Psoas muscle (tissue), 8 donors: ENCODE results near the gene PSAP. TPM values are rescaled to one million over a fixed set of nuclear protein-coding genes. Genes with fewer than 3 reads are reported as not detected.

Experiments used
- ATAC-seq, 4 donors: fragments of 200-7000 bp; cut with Tn5 transposase; one replicate each; pipeline ENCODE4 v1.9.1; 2020; ENCODE audit warnings: moderate library complexity in 3 of 4, mild to moderate bottlenecking in 2 of 4
- DNase-seq, 2 donors: peaks; one replicate each; pipeline ENCODE4 v3.0.0-alpha.2; 2020
- H3K27ac ChIP-seq: fragments of 200-600 bp; one replicate; pipeline ENCODE4 v1.8.0; 2022
- H3K27me3 ChIP-seq, 3 donors: fragments of 200-600 bp in 1 of 3; one replicate each; pipeline versions ENCODE4 v1.6.1 to v1.8.0; 2013 to 2022; ENCODE audit warnings: low read length in 2 of 3, mild to moderate bottlenecking in 2 of 3, moderate library complexity in 1 of 3; ENCODE audit not compliant: insufficient read depth in 3 of 3
- H3K36me3 ChIP-seq, 2 donors: fragments of 200-600 bp in 1 of 2; one replicate each; pipeline versions ENCODE4 v1.6.1 to v1.8.0; 2013 to 2022; ENCODE audit warnings: low read depth in 1 of 2, mild to moderate bottlenecking in 1 of 2, moderate library complexity in 1 of 2; ENCODE audit not compliant: insufficient read depth in 1 of 2
- H3K4me1 ChIP-seq: fragments of 200-600 bp; one replicate; pipeline ENCODE4 v1.8.0; 2022
- H3K4me3 ChIP-seq: fragments of 200-600 bp; one replicate; pipeline ENCODE4 v1.8.0; 2022; ENCODE audit warnings: mild to moderate bottlenecking
- H3K9me3 ChIP-seq: fragments of 200-600 bp; one replicate; pipeline ENCODE4 v1.8.0; 2022
- WGBS, 3 donors: extraction: QIAGEN DNeasy Blood & Tissue Kit; methylation state at CpG; one replicate each; pipeline versions ENCODE4 v1.1.6 to v1.1.7; 2013; 5-methylcytosine and 5-hydroxymethylcytosine counted together
- intact Hi-C, 2 donors: fragments of 100-400 bp; cut with DNase I; formaldehyde crosslinking; loops; one replicate each; pipeline versions ENCODE4 v1.11.0 to v1.14.2; 2022
- polyA plus RNA-seq, 3 donors: library from polyadenylated mRNA; stranded (reverse); fragments of 200-250 nt; gene quantifications; one replicate each; pipeline ENCODE4 v1.2.3, GENCODE V29; 2013
- total RNA-seq, 4 donors: library from RNA; stranded (reverse); fragmentation: NEBNext Ultra II Directional in 2 of 4; extraction: Animal tissue kit (Norgen Biotek cat#: 25700) in 2 of 4; gene quantifications; one replicate each; pipeline versions ENCODE4 v1.2.1 to v1.2.4, GENCODE V29; 2021 to 2023
- TF ChIP-seq, protein P1 (sequence below): fragments of 200-600 bp; IDR thresholded peaks from one replicate; pipeline ENCODE4 v1.8.0; 2022; ENCODE audit warnings: antibody characterized with exemption
- donor health status: healthy with polysubstance abuse.
- donor health status: DM: no; HTN: no; CAD: no; lungs with moderate emphysema.
- donor health status: Bipolar disorder and iron deficiency.
- donor health status: healthy.
- donor health status: DM: yes; HTN: yes; CAD: no.
- donor health status: DM: no; HTN: no; CAD: no.
- donor health status: DM: no; HTN: no; CAD: no.
- donor health status: DM: yes; HTN: yes; CAD: no.

Gene PSAP
- total and polyA plus RNA-seq, 7 donors = 634 to 1,725 (median 1,049) TPM

DNA sequence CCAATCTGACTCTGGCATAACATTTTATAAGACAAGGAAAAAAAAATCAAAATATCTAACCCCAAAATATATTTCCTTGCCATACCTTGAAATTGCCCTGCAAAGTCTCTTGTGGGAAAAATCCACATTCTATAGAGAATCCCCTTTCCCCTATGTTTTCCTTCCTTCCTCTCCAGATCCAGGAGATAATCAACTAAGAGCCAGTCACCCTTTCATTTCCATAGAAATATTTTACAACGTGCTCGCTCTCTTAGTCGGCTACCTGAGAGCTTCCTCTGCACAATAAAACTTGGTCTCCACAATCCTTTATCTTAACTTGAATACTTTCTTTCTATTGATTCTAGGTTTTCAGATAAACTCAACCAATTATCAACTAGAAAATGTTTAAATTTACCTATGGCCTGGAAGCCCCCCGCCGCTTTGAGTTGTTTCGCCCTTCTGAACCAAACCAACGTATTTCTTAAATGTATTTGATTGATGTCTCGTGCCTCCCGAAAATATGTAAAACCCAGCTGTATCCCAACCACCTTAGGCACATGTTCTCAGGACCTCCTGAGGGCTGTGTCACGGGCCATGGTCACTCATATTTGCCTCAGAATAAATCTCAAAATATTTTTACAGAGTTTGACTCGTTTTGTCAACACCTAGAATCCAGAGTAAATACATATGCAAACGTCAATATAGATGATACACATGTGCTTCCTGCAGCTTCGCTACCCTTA lies 869 bp downstream of the PSAP start:
- WGBS, 3 donors = 2 to 4% (median 4%) methylated on average over 13 of the region's 13 CpGs

DNA sequence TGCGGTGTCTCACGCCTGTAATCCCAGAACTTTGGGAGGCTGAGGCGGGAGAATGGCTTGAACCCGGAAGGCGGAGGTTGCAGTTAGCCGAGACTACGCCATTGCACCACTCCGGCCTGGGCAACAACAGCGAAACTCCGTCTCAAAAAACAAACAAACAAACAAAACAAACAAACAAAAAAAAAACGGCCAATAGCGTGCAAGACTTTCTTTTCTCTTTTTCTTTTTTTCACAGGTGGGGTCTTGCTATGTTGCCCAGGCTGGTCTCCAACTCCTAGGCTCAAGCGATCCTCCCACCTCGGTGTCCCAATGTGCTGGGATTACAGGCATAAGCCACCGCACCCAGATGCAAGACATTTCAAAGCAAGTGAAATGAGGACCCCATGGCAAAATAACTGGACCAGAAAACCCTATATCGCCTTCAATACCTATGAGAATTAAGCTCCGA lies 1.6 kb downstream of the PSAP start:
- peak overlapping the region; percentile 82 for H3K4me3 ChIP-seq
- H3K4me1 ChIP-seq = peaks cover 39% of the 10 kb centered on the region
- DNase-seq (no peak), ATAC-seq (no peak)
- H3K36me3 ChIP-seq = no peaks in the 10 kb centered on the region
- intact Hi-C loops = no loop called here
- TF ChIP-seq, protein P1, sequence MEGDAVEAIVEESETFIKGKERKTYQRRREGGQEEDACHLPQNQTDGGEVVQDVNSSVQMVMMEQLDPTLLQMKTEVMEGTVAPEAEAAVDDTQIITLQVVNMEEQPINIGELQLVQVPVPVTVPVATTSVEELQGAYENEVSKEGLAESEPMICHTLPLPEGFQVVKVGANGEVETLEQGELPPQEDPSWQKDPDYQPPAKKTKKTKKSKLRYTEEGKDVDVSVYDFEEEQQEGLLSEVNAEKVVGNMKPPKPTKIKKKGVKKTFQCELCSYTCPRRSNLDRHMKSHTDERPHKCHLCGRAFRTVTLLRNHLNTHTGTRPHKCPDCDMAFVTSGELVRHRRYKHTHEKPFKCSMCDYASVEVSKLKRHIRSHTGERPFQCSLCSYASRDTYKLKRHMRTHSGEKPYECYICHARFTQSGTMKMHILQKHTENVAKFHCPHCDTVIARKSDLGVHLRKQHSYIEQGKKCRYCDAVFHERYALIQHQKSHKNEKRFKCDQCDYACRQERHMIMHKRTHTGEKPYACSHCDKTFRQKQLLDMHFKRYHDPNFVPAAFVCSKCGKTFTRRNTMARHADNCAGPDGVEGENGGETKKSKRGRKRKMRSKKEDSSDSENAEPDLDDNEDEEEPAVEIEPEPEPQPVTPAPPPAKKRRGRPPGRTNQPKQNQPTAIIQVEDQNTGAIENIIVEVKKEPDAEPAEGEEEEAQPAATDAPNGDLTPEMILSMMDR = no peak
- H3K9me3 ChIP-seq = no peaks in the 10 kb centered on the region
- 74 to 88% (median 78%) methylated on average over 17 of the region's 17 CpGs for WGBS, 3 donors
- peak overlapping the region; percentile 97 for H3K27ac ChIP-seq
- no peaks in the 10 kb centered on the region for H3K27me3 ChIP-seq

More for the DNA sequence above, 869 bp downstream of the PSAP start:
- ATAC-seq = no peak
- H3K9me3 ChIP-seq = no peaks in the 10 kb centered on the region
- peaks cover 33% of the 10 kb centered on the region for H3K4me1 ChIP-seq
- no peaks in the 10 kb centered on the region for H3K27me3 ChIP-seq
- no peak for DNase-seq
- intact Hi-C loops = no loop called here
- H3K27ac ChIP-seq = peak overlapping the region; percentile 97
- peak overlapping the region; percentile 82 for H3K4me3 ChIP-seq
- TF ChIP-seq, protein P1 = no peak
- H3K36me3 ChIP-seq = no peaks in the 10 kb centered on the region

GRCh38 chr10:71848325-71849275 lies 2.5 kb downstream of the PSAP start:
- Histone ChIP-seq H3K27ac (peak overlapping the region; percentile 97), H3K27me3 (no peaks in the 10 kb centered on the region), H3K4me3 (peak overlapping the region; percentile 82), H3K4me1 (peaks cover 47% of the 10 kb centered on the region), H3K9me3 (no peaks in the 10 kb centered on the region), H3K36me3 (no peaks in the 10 kb centered on the region)
- TF ChIP-seq, protein P1 = no peak
- no peak for ATAC-seq
- no peak for DNase-seq
- 47 to 69% (median 53%) methylated on average over 11 of the region's 11 CpGs for WGBS, 3 donors
- intact Hi-C loops = no loop called here

GRCh38 chr10:71847418-71847817 lies 3.6 kb downstream of the PSAP start:
- TF ChIP-seq, protein P1 = no peak
- peak overlapping the region; percentile 97 for H3K27ac ChIP-seq
- H3K4me1 ChIP-seq = peaks cover 58% of the 10 kb centered on the region

More at GRCh38 chr10:71847418-71847817, 3.6 kb downstream of the PSAP start:
- ATAC-seq (no peak), DNase-seq (no peak)
- no peaks in the 10 kb centered on the region for H3K27me3 ChIP-seq
- WGBS, 3 donors = 88 to 94% (median 91%) methylated on average over 8 of the region's 8 CpGs
- H3K36me3 ChIP-seq = no peaks in the 10 kb centered on the region
- H3K9me3 ChIP-seq = no peaks in the 10 kb centered on the region
- peak overlapping the region; percentile 82 for H3K4me3 ChIP-seq
- intact Hi-C loops = no loop called here
